ENCODE measurements around the gene CACNB4. TPM values are rescaled to one million over a fixed set of nuclear protein-coding genes. Genes with fewer than 3 reads are reported as not detected.

The CACNB4 gene
- total and polyA plus RNA-seq, 8 donors: 0.34 to 1.3 (median 0.70) TPM

DNA sequence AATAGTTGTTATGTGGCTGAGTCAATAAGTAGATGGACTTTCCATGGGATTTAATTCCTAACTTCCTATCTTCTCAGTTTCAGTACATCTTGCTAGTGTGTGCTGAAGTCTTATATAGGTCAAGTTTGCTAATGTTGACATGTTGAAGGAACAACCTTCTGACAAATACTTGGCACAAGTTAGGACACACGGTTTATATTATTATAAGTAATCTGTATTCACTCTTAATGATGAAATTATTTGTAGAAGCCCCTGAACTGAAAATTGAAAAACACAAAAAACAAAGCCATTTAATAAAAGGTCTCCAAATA is 289.8 kb downstream of the CACNB4 start:
- no peaks in the 10 kb centered on the region for H3K27me3 ChIP-seq
- FAIRE-seq (no peak), DNase-seq (no peak), ATAC-seq (peak in 1 of 4 donors; percentile 21)
- H3K27ac ChIP-seq: no peak overlapping the region
- intact Hi-C loops (cut with DNase I): no loop called here
- H3K9me3 ChIP-seq: no peaks in the 10 kb centered on the region
- 21 to 24% methylated on average over 1 of the region's 1 CpG for WGBS, 2 donors
- TF ChIP-seq CTCF (IDR thresholded peaks at IDR 0.05): no peak
- H3K4me1 ChIP-seq: no peaks in the 10 kb centered on the region
- no peak overlapping the region for H3K4me3 ChIP-seq
- H3K36me3 ChIP-seq: peaks cover 0 to 11% (median 4%) of the 10 kb centered on the region in 3 donors

DNA sequence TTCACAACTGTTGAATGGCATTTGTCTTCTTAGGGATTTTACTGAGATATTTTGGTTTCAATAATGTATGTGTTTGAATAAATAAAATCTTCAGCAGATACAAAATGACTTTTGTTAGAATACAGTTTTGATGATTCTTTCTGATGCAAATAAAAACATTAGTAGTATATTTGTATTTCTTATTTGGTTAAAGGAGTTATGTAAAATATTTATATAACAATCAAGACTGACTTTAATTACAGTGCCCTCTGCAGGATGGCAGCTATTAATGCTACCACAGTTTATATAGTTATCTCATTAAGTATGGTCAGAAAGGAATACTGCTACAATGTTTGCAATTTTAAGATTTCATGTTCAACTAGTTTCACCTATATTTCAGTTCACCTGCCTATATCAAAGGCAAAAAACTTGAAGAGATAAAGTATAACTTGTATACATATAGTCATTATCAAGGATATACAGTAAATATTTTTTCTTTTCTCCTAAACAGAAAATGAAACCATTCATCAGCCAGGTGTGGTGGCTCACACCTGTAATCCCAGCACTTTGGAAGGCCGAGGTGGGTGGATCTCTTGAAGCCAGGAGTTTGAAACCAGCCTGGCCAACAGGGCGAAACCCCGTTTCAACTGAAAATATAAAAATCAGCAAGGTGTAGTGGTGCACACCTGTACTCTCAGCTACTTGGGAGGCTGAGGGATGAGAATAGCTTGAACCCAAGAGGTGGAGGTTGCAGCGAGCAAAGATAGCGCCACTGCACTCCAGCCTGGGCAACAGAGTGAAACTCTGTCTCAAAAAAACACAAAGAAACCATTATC is 290.4 kb downstream of the CACNB4 start:
- peak; percentile 96 for FAIRE-seq
- intact Hi-C loops (cut with DNase I): no loop called here
- H3K4me1 ChIP-seq: no peaks in the 10 kb centered on the region
- H3K36me3 ChIP-seq: peaks cover 0 to 11% (median 4%) of the 10 kb centered on the region in 3 donors
- H3K4me3 ChIP-seq: no peak overlapping the region
- peak in 3 of 4 donors; percentile 12 to 40 (median 39) for TF ChIP-seq CTCF (IDR thresholded peaks at IDR 0.05)
- 88 to 89% methylated on average over 5 of the region's 5 CpGs for WGBS, 2 donors
- no peak overlapping the region for H3K27ac ChIP-seq
- no peaks in the 10 kb centered on the region for H3K27me3 ChIP-seq
- DNase-seq: no peak
- peak in 3 of 4 donors; percentile 65 to 79 (median 66) for ATAC-seq
- H3K9me3 ChIP-seq: no peaks in the 10 kb centered on the region

- Histone ChIP-seq H3K36me3 (peaks cover 0 to 3% (median 0%) of the 10 kb centered on the region in 3 donors), H3K4me1 (no peaks in the 10 kb centered on the region), H3K27me3 (no peaks in the 10 kb centered on the region), H3K4me3 (no peak overlapping the region), H3K27ac (no peak overlapping the region), H3K9me3 (no peaks in the 10 kb centered on the region)
- DNase-seq: no peak
- no peak for TF ChIP-seq CTCF (IDR thresholded peaks at IDR 0.05)
- intact Hi-C loops (cut with DNase I): no loop called here
- no peak for ATAC-seq
- no peak for FAIRE-seq
These were observed 292.9 kb downstream of the CACNB4 start for GRCh38 chr2:151805961-151806360.

- Histone ChIP-seq H3K36me3 (no peaks in the 10 kb centered on the region), H3K4me1 (no peaks in the 10 kb centered on the region), H3K27me3 (no peaks in the 10 kb centered on the region), H3K27ac (no peak overlapping the region), H3K4me3 (no peak overlapping the region), H3K9me3 (no peaks in the 10 kb centered on the region)
- DNase-seq (no peak), ATAC-seq (no peak), FAIRE-seq (no peak)
- 99 to 100% methylated on average over 1 of the region's 1 CpG for WGBS, 2 donors
- no peak for TF ChIP-seq CTCF (IDR thresholded peaks at IDR 0.05)
- intact Hi-C loops (cut with DNase I): no loop called here
These were observed 293.5 kb downstream of the CACNB4 start for GRCh38 chr2:151805343-151805742.

GRCh38 chr2:151803811-151804210 is 295.0 kb downstream of the CACNB4 start:
- H3K36me3 ChIP-seq: no peaks in the 10 kb centered on the region
- TF ChIP-seq CTCF (IDR thresholded peaks at IDR 0.05): no peak
- H3K4me1 ChIP-seq: no peaks in the 10 kb centered on the region
- ATAC-seq (no peak), FAIRE-seq (peak; percentile 29), DNase-seq (no peak)
- H3K27me3 ChIP-seq: no peaks in the 10 kb centered on the region
- intact Hi-C loops (cut with DNase I): no loop called here
- no peak overlapping the region for H3K4me3 ChIP-seq
- H3K27ac ChIP-seq: no peak overlapping the region
- no peaks in the 10 kb centered on the region for H3K9me3 ChIP-seq

Data from pancreas (tissue), 10 donors.